Spleen (tissue), 7 donors: Measurements from ENCODE around the gene PTPRM.

Source experiments
- CTCF ChIP-seq, 11 experiments: fragments of 200-600 bp in 7 of 11; fragments of 450-650 bp in 4 of 11; sonication (generic) in 4 of 11; IDR thresholded peaks in 8 of 11; conservative IDR thresholded peaks in 3 of 11; 1 replicate in 7 of 11; 2 replicates in 4 of 11; pipeline versions ENCODE4 v1.4.0 to v1.8.0; 2016 to 2021; ENCODE audit warnings: antibody characterized with exemption in 11 of 11, inconsistent platforms in 4 of 11, mild to moderate bottlenecking in 1 of 11
- POLR2A ChIP-seq, 3 donors: fragments of 450-650 bp; IDR thresholded peaks; one replicate each; pipeline ENCODE4 v1.5.1; 2017; ENCODE audit warnings: antibody characterized with exemption in 3 of 3, mild to moderate bottlenecking in 1 of 3
- POLR2AphosphoS5 ChIP-seq, 3 donors: sonication (generic); formaldehyde crosslinking; IDR thresholded peaks; one replicate each; pipeline ENCODE4 v1.5.1; 2017; ENCODE audit warnings: antibody characterized with exemption in 3 of 3
- donor health status: DM: no; HTN: no; CAD: no; lungs with moderate emphysema.
- donor health status: DM: no; HTN: no; CAD: no.
- donor health status: DM: no; HTN: no; CAD: no.

- no peak for TF ChIP-seq POLR2A (IDR thresholded peaks at IDR 0.05)
- no peak for TF ChIP-seq CTCF (IDR thresholded peaks at IDR 0.05 in 8 of 11, conservative IDR thresholded peaks at IDR 0.05 in 3 of 11)
- no peak for TF ChIP-seq POLR2AphosphoS5 (IDR thresholded peaks at IDR 0.05)
Measured at GRCh38 chr18:7980656-7981055, 413.5 kb downstream of the PTPRM start.
